H9 (cell line): ENCODE data around the gene STAMBPL1. TPM values are rescaled to one million over a fixed set of nuclear protein-coding genes. Genes with fewer than 3 reads are reported as not detected.

Experiments used
- DNase-seq: peaks from one replicate; pipeline ENCODE4 v3.0.0-alpha.2; 2017
- H2AFZ ChIP-seq: one replicate; pipeline ENCODE4 v1.6.1; 2013; ENCODE audit warnings: mild to moderate bottlenecking, low read length, control low read depth, moderate library complexity
- H2AK5ac ChIP-seq: 2 replicates; pipeline ENCODE4 v1.6.1; 2013; ENCODE audit warnings: low read length, control low read depth, mixed read lengths; ENCODE audit not compliant: insufficient read length
- H2BK120ac ChIP-seq: one replicate; pipeline ENCODE4 v1.6.1; 2013; ENCODE audit warnings: low read depth, mild to moderate bottlenecking, low read length, control low read depth, inconsistent platforms; ENCODE audit not compliant: poor library complexity, severe bottlenecking
- H2BK12ac ChIP-seq: 2 replicates; pipeline ENCODE4 v1.6.1; 2013; ENCODE audit warnings: low read length, control low read depth, mixed read lengths, low read depth; ENCODE audit not compliant: insufficient read length
- H2BK15ac ChIP-seq: 2 replicates; pipeline ENCODE4 v1.6.1; 2013; ENCODE audit warnings: low read depth, low read length, control low read depth
- H2BK20ac ChIP-seq: one replicate; pipeline ENCODE4 v1.6.1; 2013; ENCODE audit warnings: low read depth, mild to moderate bottlenecking, low read length, control low read depth, inconsistent platforms; ENCODE audit not compliant: poor library complexity, severe bottlenecking
- H2BK5ac ChIP-seq: 2 replicates; pipeline ENCODE4 v1.6.1; 2013; ENCODE audit warnings: low read length, control low read depth, mixed read lengths; ENCODE audit not compliant: insufficient read length
- H3K14ac ChIP-seq: 2 replicates; pipeline ENCODE4 v1.6.1; 2013; ENCODE audit warnings: low read length, control low read depth; ENCODE audit not compliant: insufficient read depth
- H3K18ac ChIP-seq: 2 replicates; pipeline ENCODE4 v1.6.1; 2013; ENCODE audit warnings: low read depth, mild to moderate bottlenecking, mixed read lengths, low read length, control low read depth; ENCODE audit not compliant: insufficient read length
- H3K23ac ChIP-seq: 2 replicates; pipeline ENCODE4 v1.6.1; 2013; ENCODE audit warnings: low read length, control low read depth, mixed read lengths, low read depth; ENCODE audit not compliant: insufficient read length
- H3K23me2 ChIP-seq: 2 replicates; pipeline ENCODE4 v1.6.1; 2013; ENCODE audit warnings: low read depth, mild to moderate bottlenecking, mixed read lengths, low read length, control low read depth; ENCODE audit not compliant: insufficient read length, poor library complexity, severe bottlenecking
- H3K27ac ChIP-seq: 2 replicates; pipeline ENCODE4 v1.5.1; 2013; ENCODE audit warnings: low read length, control low read depth, mixed read lengths, low read depth; ENCODE audit not compliant: insufficient read length
- H3K27me3 ChIP-seq: 2 replicates; pipeline ENCODE4 v1.6.1; 2013; ENCODE audit warnings: low read length, control low read depth, inconsistent platforms; ENCODE audit not compliant: insufficient read depth
- H3K4ac ChIP-seq: 2 replicates; pipeline ENCODE4 v1.6.1; 2013; ENCODE audit warnings: low read depth, mild to moderate bottlenecking, control low read depth, inconsistent platforms, low read length, moderate library complexity
- H3K4me1 ChIP-seq: 2 replicates; pipeline ENCODE4 v1.6.1; 2013; ENCODE audit warnings: low read length, control low read depth, inconsistent platforms; ENCODE audit not compliant: insufficient read depth
- H3K4me2 ChIP-seq: 2 replicates; pipeline ENCODE4 v1.6.1; 2013; ENCODE audit warnings: low read length, control low read depth, mixed read lengths; ENCODE audit not compliant: insufficient read length, insufficient read depth
- H3K56ac ChIP-seq: 2 replicates; pipeline ENCODE4 v1.6.1; 2013; ENCODE audit warnings: low read depth, mild to moderate bottlenecking, mixed read lengths, low read length, control low read depth; ENCODE audit not compliant: insufficient read length
- H3K79me1 ChIP-seq: 2 replicates; pipeline ENCODE4 v1.6.1; 2013; ENCODE audit warnings: low read depth, mild to moderate bottlenecking, moderate library complexity, low read length, control low read depth, inconsistent platforms; ENCODE audit not compliant: insufficient read depth, poor library complexity, severe bottlenecking
- H3K79me2 ChIP-seq: 2 replicates; pipeline ENCODE4 v1.6.1; 2013; ENCODE audit warnings: low read length, control low read depth, inconsistent platforms; ENCODE audit not compliant: insufficient read depth
- H3K9ac ChIP-seq: 2 replicates; pipeline ENCODE4 v1.6.1; 2013; ENCODE audit warnings: low read length, control low read depth, mixed read lengths; ENCODE audit not compliant: insufficient read length; ENCODE audit errors: extremely low read depth
- H3K9me3 ChIP-seq: one replicate; pipeline ENCODE4 v1.6.1; 2013; ENCODE audit warnings: low read depth, low read length, inconsistent platforms; ENCODE audit not compliant: control insufficient read depth
- H3T11ph ChIP-seq: one replicate; pipeline ENCODE4 v1.6.1; 2013; ENCODE audit warnings: mild to moderate bottlenecking, low read length, control low read depth, inconsistent platforms
- H4K20me1 ChIP-seq: one replicate; pipeline ENCODE4 v1.6.1; 2013; ENCODE audit not compliant: control insufficient read depth, insufficient read length, insufficient read depth
- H4K5ac ChIP-seq: 2 replicates; pipeline ENCODE4 v1.6.1; 2013; ENCODE audit warnings: low read depth, mild to moderate bottlenecking, mixed read lengths, low read length, control low read depth; ENCODE audit not compliant: insufficient read length
- H4K8ac ChIP-seq: replicated peaks from 2 replicates; pipeline ENCODE4 v1.6.1; 2013; ENCODE audit warnings: low read length, control low read depth, mixed read lengths, low read depth; ENCODE audit not compliant: insufficient read length
- H4K91ac ChIP-seq: 2 replicates; pipeline ENCODE4 v1.6.1; 2013; ENCODE audit warnings: low read depth, mild to moderate bottlenecking, moderate library complexity, mixed read lengths, low read length, control low read depth; ENCODE audit not compliant: insufficient read length
- H3K27ac Mint-ChIP-seq, 3 experiments: 2 replicates in 2 of 3; 3 replicates in 1 of 3; pipeline ENCODE4 v1.8.0; 2020 to 2021; ENCODE audit warnings: mixed read lengths in 3 of 3, mild to moderate bottlenecking in 1 of 3, moderate library complexity in 1 of 3
- H3K27me3 Mint-ChIP-seq: 2 replicates; pipeline ENCODE4 v1.8.0; 2021; ENCODE audit warnings: low read depth, mild to moderate bottlenecking, moderate library complexity, mixed read lengths
- H3K36me3 Mint-ChIP-seq, 3 experiments: 2 replicates in 2 of 3; 3 replicates in 1 of 3; pipeline ENCODE4 v1.8.0; 2020 to 2021; ENCODE audit warnings: low read depth in 3 of 3, mixed read lengths in 3 of 3; ENCODE audit not compliant: insufficient read depth in 1 of 3
- H3K4me1 Mint-ChIP-seq, 2 experiments: 2 replicates each; pipeline ENCODE4 v1.8.0; 2020; ENCODE audit warnings: mixed read lengths in 2 of 2
- H3K4me3 Mint-ChIP-seq, 2 experiments: 2 replicates in 1 of 2; 3 replicates in 1 of 2; pipeline ENCODE4 v1.8.0; 2020 to 2021; ENCODE audit warnings: mild to moderate bottlenecking in 2 of 2, mixed read lengths in 2 of 2, moderate library complexity in 1 of 2
- H3K9me3 Mint-ChIP-seq, 2 experiments: 2 replicates in 1 of 2; 3 replicates in 1 of 2; pipeline ENCODE4 v1.8.0; 2020; ENCODE audit warnings: mild to moderate bottlenecking in 2 of 2, mixed read lengths in 2 of 2, moderate library complexity in 1 of 2
- WGBS: extraction: QIAGEN DNeasy Blood & Tissue Kit; methylation state at CpG from one replicate; pipeline ENCODE4 v1.1.7; 2013; ENCODE audit warnings: missing lambda C conversion rate, low lambda C conversion rate, mixed read lengths; ENCODE audit not compliant: insufficient read length; ENCODE audit errors: extremely low coverage; 5-methylcytosine and 5-hydroxymethylcytosine counted together
- total RNA-seq: library from RNA; stranded (reverse); gene quantifications from 2 replicates; pipeline ENCODE4 v1.2.1, GENCODE V29; 2021
- TF ChIP-seq, protein P1 (sequence below): fragments of 200-600 bp; sonication (generic); conservative IDR thresholded peaks from 3 replicates; pipeline ENCODE4 v1.8.0; 2021; ENCODE audit warnings: antibody characterized with exemption, mild to moderate bottlenecking

The STAMBPL1 gene
- total RNA-seq, 1 experiment from 2014 or later, result 3.2 TPM

- no peak overlapping the region for H3K14ac ChIP-seq
- no peaks in the 10 kb centered on the region for H3K79me1 ChIP-seq
- H3K27me3 ChIP-seq, result no peaks in the 10 kb centered on the region
- no peak overlapping the region for H2AFZ ChIP-seq
- H4K91ac ChIP-seq, result no peak overlapping the region
- no peak overlapping the region for H2AK5ac ChIP-seq
- Mint-ChIP-seq H3K4me1 (no peaks in the 10 kb centered on the region), H3K9me3 (no peaks in the 10 kb centered on the region), H3K27me3 (no peaks in the 10 kb centered on the region), H3K27ac (no peak overlapping the region), H3K36me3 (no peaks in the 10 kb centered on the region), H3K4me3 (no peak overlapping the region)
- H3K4ac ChIP-seq, result no peak overlapping the region
- peaks cover 3% of the 10 kb centered on the region for H3K23me2 ChIP-seq
- WGBS, result no CpG with 5 or more reads among the region's 2 CpGs
- H3K27ac ChIP-seq, result no peak overlapping the region
- no peak overlapping the region for H3K9ac ChIP-seq
- no peak overlapping the region for H4K5ac ChIP-seq
- H3K4me1 ChIP-seq, result no peaks in the 10 kb centered on the region
- no peak overlapping the region for H3K56ac ChIP-seq
- no peak overlapping the region for H3K18ac ChIP-seq
- H2BK120ac ChIP-seq, result no peak overlapping the region
- no peak overlapping the region for H3K4me2 ChIP-seq
- TF ChIP-seq, protein P1, sequence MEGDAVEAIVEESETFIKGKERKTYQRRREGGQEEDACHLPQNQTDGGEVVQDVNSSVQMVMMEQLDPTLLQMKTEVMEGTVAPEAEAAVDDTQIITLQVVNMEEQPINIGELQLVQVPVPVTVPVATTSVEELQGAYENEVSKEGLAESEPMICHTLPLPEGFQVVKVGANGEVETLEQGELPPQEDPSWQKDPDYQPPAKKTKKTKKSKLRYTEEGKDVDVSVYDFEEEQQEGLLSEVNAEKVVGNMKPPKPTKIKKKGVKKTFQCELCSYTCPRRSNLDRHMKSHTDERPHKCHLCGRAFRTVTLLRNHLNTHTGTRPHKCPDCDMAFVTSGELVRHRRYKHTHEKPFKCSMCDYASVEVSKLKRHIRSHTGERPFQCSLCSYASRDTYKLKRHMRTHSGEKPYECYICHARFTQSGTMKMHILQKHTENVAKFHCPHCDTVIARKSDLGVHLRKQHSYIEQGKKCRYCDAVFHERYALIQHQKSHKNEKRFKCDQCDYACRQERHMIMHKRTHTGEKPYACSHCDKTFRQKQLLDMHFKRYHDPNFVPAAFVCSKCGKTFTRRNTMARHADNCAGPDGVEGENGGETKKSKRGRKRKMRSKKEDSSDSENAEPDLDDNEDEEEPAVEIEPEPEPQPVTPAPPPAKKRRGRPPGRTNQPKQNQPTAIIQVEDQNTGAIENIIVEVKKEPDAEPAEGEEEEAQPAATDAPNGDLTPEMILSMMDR, result no peak
- no peaks in the 10 kb centered on the region for H3K79me2 ChIP-seq
- H2BK20ac ChIP-seq, result no peak overlapping the region
- H2BK15ac ChIP-seq, result no peak overlapping the region
- no peak overlapping the region for H2BK5ac ChIP-seq
- no peak overlapping the region for H2BK12ac ChIP-seq
- H4K8ac ChIP-seq, result no peak overlapping the region
- no peak overlapping the region for H3K23ac ChIP-seq
- no peaks in the 10 kb centered on the region for H4K20me1 ChIP-seq
- H3T11ph ChIP-seq, result no peak overlapping the region
- no peak for DNase-seq
- H3K9me3 ChIP-seq, result no peaks in the 10 kb centered on the region
Observed at GRCh38 chr10:88920198-88920597, 40.2 kb downstream of the STAMBPL1 start.
